Activated CD4-positive, alpha-beta T cell treated with anti-CD3 and anti-CD28 coated beads for 24 hours (primary cell): ENCODE data around the gene PANK2.
"Not testable (repeated sequence)": the region's sequence is repeated elsewhere in the genome, so short reads cannot be mapped to it uniquely, and the experiment has no call there.

Experiments used
- DNase-seq, 2 donors: peaks; one replicate each; pipeline ENCODE4 v3.0.0-alpha.2; 2020; ENCODE audit warnings: low read depth in 2 of 2

The PANK2 gene

GRCh38 chr20:3888622-3889488 lies at the start of gene PANK2:
Gene PANK2 (plus strand): TSS chr20:3889387.
- DNase-seq: peak; percentile 93 to 95

GRCh38 chr20:3840201-3840600 lies 49.0 kb upstream of the PANK2 start:
- DNase-seq: not testable (repeated sequence)

GRCh38 chr20:3842348-3842930 lies 46.7 kb upstream of the PANK2 start:
- no peak for DNase-seq

- DNase-seq: no peak
Measured at GRCh38 chr20:3843490-3843889, 45.7 kb upstream of the PANK2 start.

- not testable (repeated sequence) for DNase-seq
Measured at GRCh38 chr20:3843990-3844619, 45.1 kb upstream of the PANK2 start.

- no peak for DNase-seq
Measured at GRCh38 chr20:3846378-3846739, 42.8 kb upstream of the PANK2 start.

GRCh38 chr20:3846740-3847428 lies 42.3 kb upstream of the PANK2 start, which contains the start of gene MAVS:
Gene MAVS (plus strand): TSS chr20:3846834. CDS start chr20:3854625, 7,791 bp downstream.
- peak; percentile 72 to 83 for DNase-seq

GRCh38 chr20:3847429-3847940 lies 41.7 kb upstream of the PANK2 start:
- DNase-seq: no peak

- no peak for DNase-seq
Measured at GRCh38 chr20:3848565-3848964, 40.6 kb upstream of the PANK2 start.

- no peak for DNase-seq
Measured at GRCh38 chr20:3854462-3854871, 34.7 kb upstream of the PANK2 start.

- no peak for DNase-seq
Measured at GRCh38 chr20:3857405-3857804, 31.8 kb upstream of the PANK2 start.

GRCh38 chr20:3858689-3859088 lies 30.5 kb upstream of the PANK2 start:
- DNase-seq: no peak

- no peak for DNase-seq
Measured at GRCh38 chr20:3861191-3861590, 28.0 kb upstream of the PANK2 start.

GRCh38 chr20:3862333-3862732 lies 26.9 kb upstream of the PANK2 start:
- DNase-seq: no peak

- no peak for DNase-seq
Measured at GRCh38 chr20:3863317-3863716, 25.9 kb upstream of the PANK2 start.

- no peak for DNase-seq
Measured at GRCh38 chr20:3864518-3864917, 24.7 kb upstream of the PANK2 start.

GRCh38 chr20:3865152-3865886 lies 23.9 kb upstream of the PANK2 start:
- no peak for DNase-seq

GRCh38 chr20:3865887-3866407 lies 23.2 kb upstream of the PANK2 start:
- DNase-seq: no peak

GRCh38 chr20:3866464-3866863 lies 22.7 kb upstream of the PANK2 start:
- DNase-seq: no peak

GRCh38 chr20:3867802-3868201 lies 21.4 kb upstream of the PANK2 start:
- DNase-seq: no peak
